Heart left ventricle (tissue), 16 donors: Measurements from ENCODE around the gene STX8. TPM values are rescaled to one million over a fixed set of nuclear protein-coding genes. Genes with fewer than 3 reads are reported as not detected.
A peak's percentile ranks its signal among the peaks of the same experiment; 100 is the strongest.

ENCODE experiments used
- ATAC-seq, 4 donors: fragments of 200-7000 bp; cut with Tn5 transposase; one replicate each; pipeline ENCODE4 v1.9.1; 2020 to 2022; ENCODE audit warnings: moderate library complexity in 4 of 4, mild to moderate bottlenecking in 3 of 4, moderate number of reproducible peaks in 1 of 4
- DNase-seq, 5 donors: peaks; one replicate each; pipeline ENCODE4 v3.0.0-alpha.2; 2020
- H3K27ac ChIP-seq, 12 donors: fragments of 200-600 bp; sonication (generic) in 4 of 12; one replicate each; pipeline versions ENCODE4 v1.5.0 to v1.8.0; 2016 to 2022; ENCODE audit warnings: mild to moderate bottlenecking in 2 of 12
- H3K27me3 ChIP-seq, 9 donors: fragments of 200-600 bp; sonication (generic) in 2 of 9; one replicate each; pipeline versions ENCODE4 v1.5.1 to v1.8.0; 2016 to 2022; ENCODE audit warnings: mild to moderate bottlenecking in 3 of 9
- H3K36me3 ChIP-seq, 9 donors: fragments of 200-600 bp; sonication (generic) in 2 of 9; one replicate each; pipeline versions ENCODE4 v1.5.0 to v1.8.0; 2018 to 2022; ENCODE audit warnings: mild to moderate bottlenecking in 2 of 9
- H3K4me1 ChIP-seq, 12 donors: fragments of 200-600 bp; sonication (generic) in 4 of 12; one replicate each; pipeline versions ENCODE4 v1.5.0 to v1.8.0; 2016 to 2022; ENCODE audit warnings: mild to moderate bottlenecking in 3 of 12
- H3K4me3 ChIP-seq, 12 donors: fragments of 200-600 bp; sonication (generic) in 4 of 12; one replicate each; pipeline versions ENCODE4 v1.5.0 to v1.8.0; 2017 to 2022; ENCODE audit warnings: mild to moderate bottlenecking in 9 of 12, moderate library complexity in 4 of 12
- H3K9me3 ChIP-seq, 12 donors: fragments of 200-600 bp; sonication (generic) in 4 of 12; one replicate each; pipeline versions ENCODE4 v1.5.0 to v1.8.0; 2016 to 2022; ENCODE audit warnings: mild to moderate bottlenecking in 1 of 12
- POLR2A ChIP-seq, 2 donors: fragments of 450-650 bp; IDR thresholded peaks; one replicate each; pipeline ENCODE4 v1.6.1; 2017; ENCODE audit warnings: antibody characterized with exemption in 2 of 2, mild to moderate bottlenecking in 2 of 2, moderate library complexity in 2 of 2
- WGBS, 4 donors: extraction: QIAGEN DNeasy Blood & Tissue Kit in 2 of 4; methylation state at CpG; one replicate each; pipeline versions ENCODE4 v1.1.5 to v1.1.7; 2013 to 2018; 5-methylcytosine and 5-hydroxymethylcytosine counted together
- intact Hi-C, 10 donors: fragments of 100-400 bp; cut with DNase I; formaldehyde crosslinking; loops; one replicate each; pipeline versions ENCODE4 v1.11.1 to v1.14.2; 2022
- polyA plus RNA-seq, 2 donors: library from polyadenylated mRNA; stranded (reverse); fragments of 200-250 nt; gene quantifications; one replicate each; pipeline ENCODE4 v1.2.3, GENCODE V29; 2013
- total RNA-seq, 9 donors: library from RNA; depleted of rRNA in 2 of 9; stranded (reverse); fragments of >200 nt in 2 of 9; fragmentation: NEBNext Ultra II Directional in 3 of 9; extraction: Animal tissue kit (Norgen Biotek cat#: 25700) in 3 of 9; gene quantifications; one replicate each; pipeline versions ENCODE4 v1.1.0 to v1.2.4, GENCODE V29; 2016 to 2023
- TF ChIP-seq, protein P1 (sequence below), 12 donors: fragments of 200-600 bp; sonication (generic) in 4 of 12; IDR thresholded peaks; one replicate each; pipeline versions ENCODE4 v1.5.0 to v1.8.0; 2018 to 2022; ENCODE audit warnings: antibody characterized with exemption in 12 of 12, mild to moderate bottlenecking in 5 of 12
- donor health status: ischemic (EF 13 %, LVEDD 7.1; RV severe dilation, severe dysfunction).
- donor health status: healthy with polysubstance abuse.
- donor health status: DM: no; HTN: yes; CAD: no.
- donor health status: DM: no; HTN: no; CAD: no.
- donor health status: ischemic (EF 25% LVEDD 6.9; RV normal size, moderate dysfunction).
- donor health status: ischemic (EF 25% LVEDD 5.7; RV mildly dilated, moderate dysfunction).
- donor health status: healthy.
- donor health status: DM: yes; HTN: yes; CAD: no.
- donor health status: ischemic (EF 35%, LVEDD 5.7; RV mildly dilated, moderate dysfunction).
- donor health status: nonischemic (EF 11% LVEDD 7.7; RV severe dilation, severe dysfunction).
- donor health status: DM: yes; HTN: yes; CAD: no.
- donor health status: PGD.
- donor health status: ischemic (EF 29% LVEDD 5.4; RV normal size, mild dysfunction).
- donor health status: nonischemic (EF 23%, LVEDD 6.1; RV moderate dilation, normal function).

STX8 gene
- total and polyA plus RNA-seq, 11 donors: 43.2 to 86.0 (median 62.3) TPM

DNA sequence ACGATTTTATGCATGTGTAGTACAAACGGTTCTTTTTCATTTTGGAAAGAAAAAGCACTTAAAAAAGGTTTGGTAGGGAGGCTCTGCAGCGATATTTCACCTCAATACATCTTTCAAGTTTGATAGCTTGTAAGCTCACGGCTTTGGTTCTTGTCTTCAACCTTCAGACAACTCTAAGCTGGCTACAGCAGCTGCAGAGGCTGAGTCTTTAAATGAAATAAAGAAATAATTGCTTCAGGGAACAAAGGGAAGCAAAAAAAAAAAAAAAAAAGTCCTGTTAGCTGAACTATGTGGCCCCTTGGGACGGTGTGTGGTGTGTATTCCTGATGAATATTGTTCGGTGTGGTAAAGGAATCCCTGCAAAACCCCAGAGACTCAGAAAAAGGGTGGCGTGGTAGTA, 289.2 kb downstream of the STX8 start:
- no peaks in the 10 kb centered on the region for H3K9me3 ChIP-seq
- no peak overlapping the region for H3K4me3 ChIP-seq
- no peak for ATAC-seq
- no peak for DNase-seq
- TF ChIP-seq, protein P1, sequence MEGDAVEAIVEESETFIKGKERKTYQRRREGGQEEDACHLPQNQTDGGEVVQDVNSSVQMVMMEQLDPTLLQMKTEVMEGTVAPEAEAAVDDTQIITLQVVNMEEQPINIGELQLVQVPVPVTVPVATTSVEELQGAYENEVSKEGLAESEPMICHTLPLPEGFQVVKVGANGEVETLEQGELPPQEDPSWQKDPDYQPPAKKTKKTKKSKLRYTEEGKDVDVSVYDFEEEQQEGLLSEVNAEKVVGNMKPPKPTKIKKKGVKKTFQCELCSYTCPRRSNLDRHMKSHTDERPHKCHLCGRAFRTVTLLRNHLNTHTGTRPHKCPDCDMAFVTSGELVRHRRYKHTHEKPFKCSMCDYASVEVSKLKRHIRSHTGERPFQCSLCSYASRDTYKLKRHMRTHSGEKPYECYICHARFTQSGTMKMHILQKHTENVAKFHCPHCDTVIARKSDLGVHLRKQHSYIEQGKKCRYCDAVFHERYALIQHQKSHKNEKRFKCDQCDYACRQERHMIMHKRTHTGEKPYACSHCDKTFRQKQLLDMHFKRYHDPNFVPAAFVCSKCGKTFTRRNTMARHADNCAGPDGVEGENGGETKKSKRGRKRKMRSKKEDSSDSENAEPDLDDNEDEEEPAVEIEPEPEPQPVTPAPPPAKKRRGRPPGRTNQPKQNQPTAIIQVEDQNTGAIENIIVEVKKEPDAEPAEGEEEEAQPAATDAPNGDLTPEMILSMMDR (IDR thresholded peaks at IDR 0.05): no peak
- TF ChIP-seq POLR2A (IDR thresholded peaks at IDR 0.05): no peak
- 75 to 82% (median 79%) methylated on average over 7 of the region's 7 CpGs for WGBS, 4 donors
- H3K4me1 ChIP-seq: peaks cover 0 to 18% (median 0%) of the 10 kb centered on the region in 12 donors
- intact Hi-C loops: no loop called here
- no peaks in the 10 kb centered on the region for H3K36me3 ChIP-seq
- H3K27ac ChIP-seq: no peak overlapping the region
- H3K27me3 ChIP-seq: no peaks in the 10 kb centered on the region

GRCh38 chr17:9285602-9286427, 289.8 kb downstream of the STX8 start:
- no peaks in the 10 kb centered on the region for H3K9me3 ChIP-seq
- H3K27ac ChIP-seq: peak overlapping the region in 2 of 12 donors; percentile 20 to 48
- 84 to 95% (median 90%) methylated on average over 14 of the region's 14 CpGs for WGBS, 4 donors

DNA sequence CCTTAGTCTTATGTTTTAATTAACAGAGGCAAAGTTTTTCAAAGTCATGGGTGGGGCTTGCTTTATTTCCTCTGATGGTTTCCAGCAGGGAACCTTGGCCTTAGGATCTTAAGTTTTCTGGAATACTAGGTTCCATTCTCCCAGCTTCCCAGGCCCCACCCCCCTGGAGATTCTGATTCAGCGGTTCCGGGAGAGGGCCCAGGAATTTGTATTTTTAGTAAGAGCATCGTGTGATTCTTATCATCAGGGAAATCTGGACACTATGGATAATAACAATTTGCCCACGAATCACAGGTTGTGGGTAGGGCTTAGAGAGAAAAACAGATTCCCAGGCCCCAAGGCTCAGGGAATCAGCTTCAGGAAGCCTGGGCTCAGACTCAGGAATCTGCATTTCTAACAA, 290.7 kb downstream of the STX8 start:
- intact Hi-C loops: loop anchor here in 1 of 10 donors (5.0 kb wide), 1 partner anchor 108 kb away; no protein-coding TSS in a partner anchor

More at GRCh38 chr17:9285602-9286427, 289.8 kb downstream of the STX8 start:
- Histone ChIP-seq H3K27me3 (no peaks in the 10 kb centered on the region), H3K4me1 (peaks cover 0 to 18% (median 0%) of the 10 kb centered on the region in 12 donors), H3K36me3 (no peaks in the 10 kb centered on the region), H3K4me3 (no peak overlapping the region)
- intact Hi-C loops: no loop called here
- TF ChIP-seq, protein P1 (IDR thresholded peaks at IDR 0.05): no peak
- no peak for TF ChIP-seq POLR2A (IDR thresholded peaks at IDR 0.05)
- DNase-seq: no peak
- no peak for ATAC-seq

GRCh38 chr17:9283909-9284308, 291.7 kb downstream of the STX8 start:
- DNase-seq (no peak), ATAC-seq (no peak)
- WGBS, 4 donors: 80 to 87% (median 83%) methylated on average over 2 of the region's 2 CpGs
- no peaks in the 10 kb centered on the region for H3K9me3 ChIP-seq
- H3K4me3 ChIP-seq: no peak overlapping the region
- intact Hi-C loops: loop anchor here in 1 of 10 donors (5.0 kb wide), 1 partner anchor 107 kb away; no protein-coding TSS in a partner anchor
- no peaks in the 10 kb centered on the region for H3K36me3 ChIP-seq
- no peak overlapping the region for H3K27ac ChIP-seq
- TF ChIP-seq, protein P1 (IDR thresholded peaks at IDR 0.05): no peak
- TF ChIP-seq POLR2A (IDR thresholded peaks at IDR 0.05): no peak
- peaks cover 0 to 14% (median 0%) of the 10 kb centered on the region in 12 donors for H3K4me1 ChIP-seq
- H3K27me3 ChIP-seq: no peaks in the 10 kb centered on the region

More for the DNA sequence above, 290.7 kb downstream of the STX8 start:
- 47 to 59% (median 51%) methylated on average over 4 of the region's 4 CpGs for WGBS, 4 donors
- H3K4me3 ChIP-seq: no peak overlapping the region
- no peaks in the 10 kb centered on the region for H3K9me3 ChIP-seq
- DNase-seq (peak in 4 of 5 donors; percentile 31 to 57 (median 44)), ATAC-seq (peak; percentile 61 to 90 (median 76))
- peak overlapping the region in 5 of 12 donors; percentile 7 to 48 (median 26) for H3K27ac ChIP-seq
- TF ChIP-seq, protein P1 (IDR thresholded peaks at IDR 0.05): no peak
- TF ChIP-seq POLR2A (IDR thresholded peaks at IDR 0.05): no peak
- H3K27me3 ChIP-seq: no peaks in the 10 kb centered on the region
- no peaks in the 10 kb centered on the region for H3K36me3 ChIP-seq
- peaks cover 0 to 17% (median 0%) of the 10 kb centered on the region in 12 donors for H3K4me1 ChIP-seq
